Fibroblast of gingiva (primary cell): ENCODE results near the gene NPIPB8.
"Not testable (repeated sequence)": the region's sequence is repeated elsewhere in the genome, so short reads cannot be mapped to it uniquely, and the experiment has no call there.

ENCODE experiments used
- DNase-seq: peaks from one replicate; pipeline ENCODE4 v3.0.0-alpha.2; 2011; ENCODE audit warnings: low read depth

NPIPB8 gene

DNA sequence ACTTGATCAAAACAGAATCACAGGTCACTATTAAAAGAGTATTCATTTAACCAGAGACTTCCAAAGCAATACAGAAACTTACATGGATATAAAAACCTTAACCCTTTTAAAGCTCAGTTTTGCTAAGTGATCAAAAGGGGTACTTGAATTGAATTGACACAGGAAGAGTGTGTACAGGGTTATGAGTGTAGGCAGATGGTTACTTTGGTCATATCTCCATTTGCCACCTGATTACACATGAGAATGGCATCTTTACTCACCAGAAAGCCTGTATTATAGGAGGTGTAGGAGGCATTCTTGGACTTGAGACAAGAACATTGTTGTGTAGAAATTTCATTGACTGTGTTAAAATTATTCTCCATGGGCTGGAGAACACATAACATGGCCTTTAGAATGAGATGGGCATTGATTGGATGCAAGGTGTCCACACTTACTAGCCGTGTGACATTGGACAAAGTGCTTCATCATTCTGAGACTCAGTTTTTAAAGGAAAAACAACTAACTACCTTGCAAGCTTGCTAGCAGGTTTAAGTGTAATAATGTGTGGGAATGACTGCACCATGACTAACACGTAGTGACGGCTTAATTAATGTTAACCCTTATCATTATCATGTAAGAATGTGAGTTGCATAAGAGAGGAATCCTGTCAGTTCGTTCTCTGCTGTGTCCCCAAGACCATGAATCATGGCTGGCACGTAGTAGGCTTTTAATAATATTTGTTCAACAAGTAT is 1.6 kb upstream of the NPIPB8 start:
- DNase-seq: not testable (repeated sequence)

DNA sequence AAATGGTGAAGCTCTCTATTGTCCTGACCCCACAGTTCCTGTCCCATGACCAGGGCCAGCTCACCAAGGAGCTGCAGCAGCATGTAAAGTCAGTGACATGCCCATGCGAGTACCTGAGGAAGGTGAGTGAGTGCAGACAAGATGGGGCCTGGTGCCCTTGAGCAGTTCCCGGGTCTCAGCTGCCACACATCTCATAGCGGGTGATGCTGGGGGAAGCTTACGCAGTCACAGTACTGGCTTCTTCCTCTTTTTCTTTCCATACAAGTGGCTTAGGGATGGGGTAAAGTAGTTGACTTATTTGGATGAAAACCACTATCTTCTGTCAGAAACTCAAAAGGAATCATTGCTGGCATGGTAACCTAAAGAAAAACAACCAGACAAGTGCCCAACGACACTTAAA is 494 bp downstream of the NPIPB8 start:
- not testable (repeated sequence) for DNase-seq

DNA sequence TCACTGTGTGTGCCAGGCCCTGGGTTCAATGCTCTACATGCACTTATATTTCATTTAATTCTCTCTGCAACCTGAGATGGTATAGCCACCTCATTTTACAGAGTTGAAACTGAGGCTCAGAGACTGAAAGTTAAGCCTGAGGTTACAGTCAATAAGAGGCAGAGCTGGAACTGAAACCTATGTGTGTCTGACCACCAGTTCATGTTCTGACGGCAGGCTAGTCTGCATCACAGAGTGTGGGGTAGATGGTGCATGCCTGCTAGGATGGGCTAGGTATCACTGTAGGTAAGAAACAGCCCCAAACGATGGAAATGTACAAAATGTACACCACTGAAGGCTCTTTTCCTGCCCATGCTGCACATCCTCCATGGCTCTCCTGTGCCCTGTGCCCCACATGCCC is 2.1 kb downstream of the NPIPB8 start:
- not testable (repeated sequence) for DNase-seq

DNA sequence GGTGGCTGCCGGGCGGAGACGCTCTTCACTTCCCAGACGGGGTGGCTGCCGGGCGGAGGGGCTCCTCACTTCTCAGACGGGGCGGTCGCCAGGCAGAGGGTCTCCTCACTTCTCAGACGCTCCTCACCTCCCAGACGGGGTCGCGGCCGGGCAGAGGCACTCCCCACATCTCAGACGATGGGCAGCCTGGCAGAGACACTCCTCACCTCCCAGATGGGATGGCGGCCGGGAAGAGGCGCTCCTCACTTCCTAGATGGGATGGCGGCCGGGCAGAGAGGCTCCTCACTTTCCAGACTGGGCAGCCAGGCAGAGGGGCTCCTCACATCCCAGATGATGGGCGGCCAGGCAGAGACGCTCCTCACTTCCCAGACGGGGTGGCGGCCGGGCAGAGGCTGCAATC is 28.4 kb downstream of the NPIPB8 start:
- not testable (repeated sequence) for DNase-seq

- DNase-seq: not testable (repeated sequence)
Measured at GRCh38 chr16:28667480-28667879, 29.6 kb downstream of the NPIPB8 start.

DNA sequence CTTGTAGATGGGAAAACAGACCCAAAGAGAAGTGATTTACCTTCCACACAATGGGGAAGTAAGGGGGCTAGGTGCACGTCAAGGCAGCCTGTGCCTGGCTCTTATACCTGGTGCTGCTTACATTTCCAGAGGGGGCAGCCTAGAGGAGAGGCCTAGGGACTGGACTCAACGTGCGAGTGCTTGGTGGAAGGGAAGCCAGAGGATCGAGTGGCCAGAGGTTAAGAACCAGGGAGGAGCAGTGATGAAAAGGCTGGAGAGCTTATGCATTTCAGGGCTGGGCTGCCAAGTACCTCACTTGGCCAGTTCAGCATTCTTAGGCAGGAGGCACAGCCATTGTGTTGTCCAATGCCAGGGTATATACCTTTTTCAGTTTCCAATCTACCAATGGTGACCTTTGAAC is 30.3 kb downstream of the NPIPB8 start:
- DNase-seq: not testable (repeated sequence)

GRCh38 chr16:28688327-28688952 is 50.6 kb downstream of the NPIPB8 start:
- DNase-seq: not testable (repeated sequence)

DNA sequence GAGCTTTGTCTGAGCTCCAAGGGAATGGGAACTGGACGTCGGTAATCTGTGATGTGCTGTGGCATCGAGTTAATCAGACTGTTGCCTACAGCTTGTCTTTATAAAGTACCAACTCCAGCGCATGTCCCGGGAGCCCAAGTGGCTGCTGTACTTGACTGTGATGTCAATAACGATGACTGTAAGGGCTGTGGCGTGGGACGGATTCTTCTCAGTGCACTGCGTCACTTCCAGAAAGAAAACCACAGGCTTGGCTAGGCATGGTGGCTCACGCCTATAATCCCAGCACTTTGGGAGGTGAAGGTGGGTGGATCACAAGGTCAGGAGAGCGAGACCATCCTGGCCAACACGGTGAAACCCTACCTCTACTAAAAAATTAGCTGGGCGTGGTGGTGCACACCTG is 51.6 kb downstream of the NPIPB8 start:
- DNase-seq: not testable (repeated sequence)

GRCh38 chr16:28691722-28692121 is 53.9 kb downstream of the NPIPB8 start:
- not testable (repeated sequence) for DNase-seq

GRCh38 chr16:28693257-28693950 is 55.5 kb downstream of the NPIPB8 start:
- DNase-seq: not testable (repeated sequence)

DNA sequence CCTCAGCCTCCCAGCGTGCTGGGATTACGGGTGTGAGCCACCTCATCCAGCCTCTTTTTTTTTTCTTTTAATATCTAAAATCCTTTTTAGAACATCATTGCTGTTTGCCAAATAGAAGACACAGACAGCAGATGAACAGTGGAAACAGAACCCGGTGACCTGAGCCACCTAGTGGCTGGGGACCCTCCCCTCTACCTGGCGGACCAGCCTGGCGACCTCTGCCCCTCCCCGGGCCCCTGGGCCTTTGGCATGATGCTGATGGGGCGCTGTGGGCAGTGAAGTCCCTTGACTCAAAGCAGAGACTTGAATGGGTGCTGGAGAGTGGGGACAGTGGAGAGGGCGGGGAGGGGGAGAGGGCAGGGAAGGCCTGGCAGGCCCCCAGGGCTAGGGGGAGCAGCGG is 61.9 kb downstream of the NPIPB8 start:
- not testable (repeated sequence) for DNase-seq

GRCh38 chr16:28700349-28700748 is 62.5 kb downstream of the NPIPB8 start:
- DNase-seq: not testable (repeated sequence)

DNA sequence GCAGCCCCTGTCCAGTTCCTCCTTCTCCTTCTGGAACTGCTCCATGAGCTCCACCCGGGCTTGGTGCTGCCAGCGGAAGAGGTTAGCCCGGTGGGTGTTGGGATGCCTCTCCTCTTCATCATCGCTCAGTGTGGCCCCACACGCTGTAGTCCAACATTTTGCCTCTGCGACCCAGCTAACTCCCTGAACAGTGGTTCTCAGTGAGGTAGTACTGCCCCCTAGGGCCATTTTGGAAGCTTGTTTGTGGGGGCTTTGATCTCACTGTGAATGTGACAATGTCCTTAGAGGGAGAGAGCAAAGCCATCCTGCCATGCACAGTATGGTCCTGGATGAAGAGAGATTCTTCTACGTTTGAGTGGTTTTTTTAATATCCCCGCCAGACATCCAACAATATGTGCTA is 63.5 kb downstream of the NPIPB8 start:
- DNase-seq: not testable (repeated sequence)

DNA sequence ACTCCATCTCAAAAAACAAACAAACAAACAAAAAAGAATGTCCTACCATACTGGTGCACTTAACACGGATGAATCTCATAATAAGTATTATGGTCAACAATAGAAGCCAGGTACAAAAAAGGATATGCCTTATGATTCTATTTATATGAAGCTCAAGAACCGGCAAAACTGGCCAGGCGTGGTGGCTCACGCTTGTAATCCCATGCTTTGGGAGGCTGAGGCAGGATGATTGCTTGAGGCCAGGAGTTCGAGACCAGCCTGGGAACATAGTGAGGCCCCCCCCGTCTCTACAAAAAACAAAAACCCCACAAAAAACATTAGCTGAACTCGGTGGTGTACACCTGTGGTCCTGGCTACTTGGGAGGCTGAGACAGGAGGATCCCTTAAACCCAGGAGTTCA is 66.4 kb downstream of the NPIPB8 start:
- not testable (repeated sequence) for DNase-seq
